ENCODE results near the gene SPOCK3.

Gene SPOCK3

GRCh38 chr4:167084321-167084720 is 150.0 kb downstream of the SPOCK3 start:
- no peak overlapping the region for H3K4me3 ChIP-seq (replicated peaks; ENCODE audit: low read depth, low read length)
- no peak for DNase-seq (ENCODE audit: extremely low read depth, low read depth)
- TF ChIP-seq CTCF (IDR thresholded peaks at IDR 0.05; ENCODE audit: low read depth, low read length, missing control alignments), result no peak

- DNase-seq (ENCODE audit: extremely low read depth, low read depth), result no peak
- no peak overlapping the region for H3K4me3 ChIP-seq (replicated peaks; ENCODE audit: low read depth, low read length)
- TF ChIP-seq CTCF (IDR thresholded peaks at IDR 0.05; ENCODE audit: low read depth, low read length, missing control alignments), result no peak
These were observed 154.5 kb downstream of the SPOCK3 start for GRCh38 chr4:167079762-167080161.

- no peak for TF ChIP-seq CTCF (IDR thresholded peaks at IDR 0.05; ENCODE audit: low read depth, low read length, missing control alignments)
- DNase-seq (ENCODE audit: extremely low read depth, low read depth), result no peak
- H3K4me3 ChIP-seq (replicated peaks; ENCODE audit: low read depth, low read length), result no peak overlapping the region
These were observed 181.6 kb downstream of the SPOCK3 start for GRCh38 chr4:167052631-167053091.

DNA sequence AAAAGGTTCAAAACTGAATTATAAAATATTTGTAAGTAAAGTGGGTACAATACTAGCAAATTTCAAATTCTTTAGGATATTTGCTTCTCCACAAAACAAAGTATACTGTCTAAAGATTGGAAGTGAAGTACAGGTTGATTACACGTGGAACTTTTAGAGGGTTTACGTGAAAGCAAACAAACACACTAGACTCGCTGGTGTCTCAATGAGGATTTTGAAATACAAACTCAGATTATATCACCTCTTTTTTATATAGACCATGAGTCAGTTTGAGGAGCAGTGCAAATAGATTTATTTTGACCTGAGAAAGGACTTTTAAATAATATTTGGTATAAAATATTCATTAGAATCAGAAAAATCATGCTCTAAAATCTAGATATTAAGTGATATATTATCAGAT is 185.0 kb downstream of the SPOCK3 start:
- no peak for DNase-seq (ENCODE audit: extremely low read depth, low read depth)
- no peak for TF ChIP-seq CTCF (IDR thresholded peaks at IDR 0.05; ENCODE audit: low read depth, low read length, missing control alignments)
- no peak overlapping the region for H3K4me3 ChIP-seq (replicated peaks; ENCODE audit: low read depth, low read length)

- H3K4me3 ChIP-seq (replicated peaks; ENCODE audit: low read depth, low read length), result no peak overlapping the region
- no peak for DNase-seq (ENCODE audit: extremely low read depth, low read depth)
- no peak for TF ChIP-seq CTCF (IDR thresholded peaks at IDR 0.05; ENCODE audit: low read depth, low read length, missing control alignments)
These were observed 192.8 kb downstream of the SPOCK3 start for GRCh38 chr4:167041524-167041923.

- no peak overlapping the region for H3K4me3 ChIP-seq (replicated peaks; ENCODE audit: low read depth, low read length)
- DNase-seq (ENCODE audit: extremely low read depth, low read depth), result no peak
- no peak for TF ChIP-seq CTCF (IDR thresholded peaks at IDR 0.05; ENCODE audit: low read depth, low read length, missing control alignments)
These were observed 198.9 kb downstream of the SPOCK3 start for GRCh38 chr4:167035390-167035789.

GRCh38 chr4:167034983-167035382 is 199.3 kb downstream of the SPOCK3 start:
- DNase-seq (ENCODE audit: extremely low read depth, low read depth), result no peak
- no peak overlapping the region for H3K4me3 ChIP-seq (replicated peaks; ENCODE audit: low read depth, low read length)
- no peak for TF ChIP-seq CTCF (IDR thresholded peaks at IDR 0.05; ENCODE audit: low read depth, low read length, missing control alignments)
